B cell (primary cell): ENCODE measurements around the gene GRN.

ENCODE experiments used
- CTCF ChIP-seq: fragments of 200-600 bp; IDR thresholded peaks from one replicate; pipeline ENCODE4 v1.8.0; 2022; ENCODE audit warnings: antibody characterized with exemption, mild to moderate bottlenecking
- EZH2 ChIP-seq: IDR thresholded peaks from 2 replicates; pipeline ENCODE4 v1.6.1; 2012; ENCODE audit warnings: borderline replicate concordance, low read depth, mild to moderate bottlenecking, moderate library complexity, low read length; ENCODE audit not compliant: insufficient read depth, poor library complexity, severe bottlenecking

GRCh38 chr17:44376124-44376523 is 31.0 kb downstream of the GRN start:
- TF ChIP-seq CTCF = peak; percentile 34
- TF ChIP-seq EZH2 = no peak
